WTC11 (cell line): ENCODE data around the gene RUNX2.

Experiments used
- TCF7 ChIP-seq: sonication (generic); formaldehyde crosslinking; IDR thresholded peaks from 2 replicates; pipeline ENCODE4 v1.8.0; 2022; ENCODE audit warnings: mild to moderate bottlenecking, low read depth, missing genetic modification reagents, moderate library complexity
- TEAD4 ChIP-seq: sonication (generic); formaldehyde crosslinking; IDR thresholded peaks from 2 replicates; pipeline ENCODE4 v1.8.0; 2022; ENCODE audit warnings: mild to moderate bottlenecking, missing genetic modification reagents
- ZNF121 ChIP-seq: sonication (generic); formaldehyde crosslinking; IDR thresholded peaks from 2 replicates; pipeline ENCODE4 v1.8.0; 2023; ENCODE audit warnings: missing genetic modification reagents
- TF ChIP-seq, protein P1 (sequence below): fragments of 200-600 bp; IDR thresholded peaks from 2 replicates; pipeline ENCODE4 v1.8.0; 2022; ENCODE audit warnings: antibody characterized with exemption
- TF ChIP-seq, protein P2 (sequence below): sonication (generic); formaldehyde crosslinking; IDR thresholded peaks from 2 replicates; pipeline ENCODE4 v1.8.1; 2022; ENCODE audit warnings: mild to moderate bottlenecking, missing genetic modification reagents, moderate library complexity, borderline replicate concordance
- TF ChIP-seq, protein P3 (sequence below): sonication (generic); formaldehyde crosslinking; IDR thresholded peaks from 2 replicates; pipeline ENCODE4 v1.8.0; 2023; ENCODE audit warnings: missing genetic modification reagents, mild to moderate bottlenecking, borderline replicate concordance
- TF ChIP-seq, protein P4 (sequence below): sonication (generic); formaldehyde crosslinking; conservative IDR thresholded peaks from 2 replicates; pipeline ENCODE4 v1.8.1; 2023; ENCODE audit warnings: mild to moderate bottlenecking, low read depth, missing genetic modification reagents, moderate library complexity
- TF ChIP-seq, protein P5 (sequence below): sonication (generic); formaldehyde crosslinking; IDR thresholded peaks from 2 replicates; pipeline ENCODE4 v1.8.0; 2022; ENCODE audit warnings: mild to moderate bottlenecking, missing genetic modification reagents

DNA sequence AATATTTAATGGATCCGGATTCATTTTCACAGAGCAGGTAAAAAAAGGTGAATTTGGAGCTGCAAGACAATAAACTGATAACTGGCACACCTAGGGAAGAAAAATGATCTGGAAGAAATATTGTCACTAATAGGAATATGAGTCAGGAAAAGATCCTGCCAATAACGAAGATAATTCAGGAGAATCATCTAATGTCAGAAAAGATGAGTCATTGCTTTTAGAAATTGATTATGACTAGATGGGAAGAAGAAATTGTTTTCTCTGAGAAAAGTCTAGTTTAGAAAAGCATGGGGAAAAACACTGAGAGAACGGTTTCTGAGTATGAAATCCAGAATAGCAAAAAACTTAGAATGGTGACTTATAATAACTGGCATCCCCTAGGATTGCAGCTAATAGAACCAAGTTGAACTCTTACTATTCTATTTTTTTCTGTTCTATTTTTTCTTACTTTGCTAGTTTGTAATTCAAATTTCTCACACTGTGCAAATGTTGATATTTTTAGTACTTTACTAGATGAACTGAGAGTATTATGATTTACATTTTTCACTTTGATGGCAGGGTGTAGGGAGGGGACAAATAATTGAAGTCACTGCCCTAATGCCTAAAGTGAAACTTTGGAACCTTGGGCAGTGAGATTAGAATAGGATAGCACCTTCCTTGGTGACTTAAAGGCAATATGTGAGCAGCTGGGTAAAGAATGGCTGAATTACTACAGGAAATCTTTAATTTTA is 87.8 kb downstream of the RUNX2 start:
- no peak for TF ChIP-seq TEAD4 (CRISPR knock-in tag)
- TF ChIP-seq, protein P1, sequence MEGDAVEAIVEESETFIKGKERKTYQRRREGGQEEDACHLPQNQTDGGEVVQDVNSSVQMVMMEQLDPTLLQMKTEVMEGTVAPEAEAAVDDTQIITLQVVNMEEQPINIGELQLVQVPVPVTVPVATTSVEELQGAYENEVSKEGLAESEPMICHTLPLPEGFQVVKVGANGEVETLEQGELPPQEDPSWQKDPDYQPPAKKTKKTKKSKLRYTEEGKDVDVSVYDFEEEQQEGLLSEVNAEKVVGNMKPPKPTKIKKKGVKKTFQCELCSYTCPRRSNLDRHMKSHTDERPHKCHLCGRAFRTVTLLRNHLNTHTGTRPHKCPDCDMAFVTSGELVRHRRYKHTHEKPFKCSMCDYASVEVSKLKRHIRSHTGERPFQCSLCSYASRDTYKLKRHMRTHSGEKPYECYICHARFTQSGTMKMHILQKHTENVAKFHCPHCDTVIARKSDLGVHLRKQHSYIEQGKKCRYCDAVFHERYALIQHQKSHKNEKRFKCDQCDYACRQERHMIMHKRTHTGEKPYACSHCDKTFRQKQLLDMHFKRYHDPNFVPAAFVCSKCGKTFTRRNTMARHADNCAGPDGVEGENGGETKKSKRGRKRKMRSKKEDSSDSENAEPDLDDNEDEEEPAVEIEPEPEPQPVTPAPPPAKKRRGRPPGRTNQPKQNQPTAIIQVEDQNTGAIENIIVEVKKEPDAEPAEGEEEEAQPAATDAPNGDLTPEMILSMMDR, result no peak
- TF ChIP-seq, protein P2, sequence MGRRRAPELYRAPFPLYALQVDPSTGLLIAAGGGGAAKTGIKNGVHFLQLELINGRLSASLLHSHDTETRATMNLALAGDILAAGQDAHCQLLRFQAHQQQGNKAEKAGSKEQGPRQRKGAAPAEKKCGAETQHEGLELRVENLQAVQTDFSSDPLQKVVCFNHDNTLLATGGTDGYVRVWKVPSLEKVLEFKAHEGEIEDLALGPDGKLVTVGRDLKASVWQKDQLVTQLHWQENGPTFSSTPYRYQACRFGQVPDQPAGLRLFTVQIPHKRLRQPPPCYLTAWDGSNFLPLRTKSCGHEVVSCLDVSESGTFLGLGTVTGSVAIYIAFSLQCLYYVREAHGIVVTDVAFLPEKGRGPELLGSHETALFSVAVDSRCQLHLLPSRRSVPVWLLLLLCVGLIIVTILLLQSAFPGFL, result no peak
- TF ChIP-seq, protein P3, sequence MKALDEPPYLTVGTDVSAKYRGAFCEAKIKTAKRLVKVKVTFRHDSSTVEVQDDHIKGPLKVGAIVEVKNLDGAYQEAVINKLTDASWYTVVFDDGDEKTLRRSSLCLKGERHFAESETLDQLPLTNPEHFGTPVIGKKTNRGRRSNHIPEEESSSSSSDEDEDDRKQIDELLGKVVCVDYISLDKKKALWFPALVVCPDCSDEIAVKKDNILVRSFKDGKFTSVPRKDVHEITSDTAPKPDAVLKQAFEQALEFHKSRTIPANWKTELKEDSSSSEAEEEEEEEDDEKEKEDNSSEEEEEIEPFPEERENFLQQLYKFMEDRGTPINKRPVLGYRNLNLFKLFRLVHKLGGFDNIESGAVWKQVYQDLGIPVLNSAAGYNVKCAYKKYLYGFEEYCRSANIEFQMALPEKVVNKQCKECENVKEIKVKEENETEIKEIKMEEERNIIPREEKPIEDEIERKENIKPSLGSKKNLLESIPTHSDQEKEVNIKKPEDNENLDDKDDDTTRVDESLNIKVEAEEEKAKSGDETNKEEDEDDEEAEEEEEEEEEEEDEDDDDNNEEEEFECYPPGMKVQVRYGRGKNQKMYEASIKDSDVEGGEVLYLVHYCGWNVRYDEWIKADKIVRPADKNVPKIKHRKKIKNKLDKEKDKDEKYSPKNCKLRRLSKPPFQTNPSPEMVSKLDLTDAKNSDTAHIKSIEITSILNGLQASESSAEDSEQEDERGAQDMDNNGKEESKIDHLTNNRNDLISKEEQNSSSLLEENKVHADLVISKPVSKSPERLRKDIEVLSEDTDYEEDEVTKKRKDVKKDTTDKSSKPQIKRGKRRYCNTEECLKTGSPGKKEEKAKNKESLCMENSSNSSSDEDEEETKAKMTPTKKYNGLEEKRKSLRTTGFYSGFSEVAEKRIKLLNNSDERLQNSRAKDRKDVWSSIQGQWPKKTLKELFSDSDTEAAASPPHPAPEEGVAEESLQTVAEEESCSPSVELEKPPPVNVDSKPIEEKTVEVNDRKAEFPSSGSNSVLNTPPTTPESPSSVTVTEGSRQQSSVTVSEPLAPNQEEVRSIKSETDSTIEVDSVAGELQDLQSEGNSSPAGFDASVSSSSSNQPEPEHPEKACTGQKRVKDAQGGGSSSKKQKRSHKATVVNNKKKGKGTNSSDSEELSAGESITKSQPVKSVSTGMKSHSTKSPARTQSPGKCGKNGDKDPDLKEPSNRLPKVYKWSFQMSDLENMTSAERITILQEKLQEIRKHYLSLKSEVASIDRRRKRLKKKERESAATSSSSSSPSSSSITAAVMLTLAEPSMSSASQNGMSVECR (CRISPR knock-in tag), result no peak
- TF ChIP-seq, protein P4, sequence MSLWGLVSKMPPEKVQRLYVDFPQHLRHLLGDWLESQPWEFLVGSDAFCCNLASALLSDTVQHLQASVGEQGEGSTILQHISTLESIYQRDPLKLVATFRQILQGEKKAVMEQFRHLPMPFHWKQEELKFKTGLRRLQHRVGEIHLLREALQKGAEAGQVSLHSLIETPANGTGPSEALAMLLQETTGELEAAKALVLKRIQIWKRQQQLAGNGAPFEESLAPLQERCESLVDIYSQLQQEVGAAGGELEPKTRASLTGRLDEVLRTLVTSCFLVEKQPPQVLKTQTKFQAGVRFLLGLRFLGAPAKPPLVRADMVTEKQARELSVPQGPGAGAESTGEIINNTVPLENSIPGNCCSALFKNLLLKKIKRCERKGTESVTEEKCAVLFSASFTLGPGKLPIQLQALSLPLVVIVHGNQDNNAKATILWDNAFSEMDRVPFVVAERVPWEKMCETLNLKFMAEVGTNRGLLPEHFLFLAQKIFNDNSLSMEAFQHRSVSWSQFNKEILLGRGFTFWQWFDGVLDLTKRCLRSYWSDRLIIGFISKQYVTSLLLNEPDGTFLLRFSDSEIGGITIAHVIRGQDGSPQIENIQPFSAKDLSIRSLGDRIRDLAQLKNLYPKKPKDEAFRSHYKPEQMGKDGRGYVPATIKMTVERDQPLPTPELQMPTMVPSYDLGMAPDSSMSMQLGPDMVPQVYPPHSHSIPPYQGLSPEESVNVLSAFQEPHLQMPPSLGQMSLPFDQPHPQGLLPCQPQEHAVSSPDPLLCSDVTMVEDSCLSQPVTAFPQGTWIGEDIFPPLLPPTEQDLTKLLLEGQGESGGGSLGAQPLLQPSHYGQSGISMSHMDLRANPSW (CRISPR knock-in tag), result no peak
- no peak for TF ChIP-seq TCF7
- TF ChIP-seq ZNF121, result no peak
- TF ChIP-seq, protein P5, sequence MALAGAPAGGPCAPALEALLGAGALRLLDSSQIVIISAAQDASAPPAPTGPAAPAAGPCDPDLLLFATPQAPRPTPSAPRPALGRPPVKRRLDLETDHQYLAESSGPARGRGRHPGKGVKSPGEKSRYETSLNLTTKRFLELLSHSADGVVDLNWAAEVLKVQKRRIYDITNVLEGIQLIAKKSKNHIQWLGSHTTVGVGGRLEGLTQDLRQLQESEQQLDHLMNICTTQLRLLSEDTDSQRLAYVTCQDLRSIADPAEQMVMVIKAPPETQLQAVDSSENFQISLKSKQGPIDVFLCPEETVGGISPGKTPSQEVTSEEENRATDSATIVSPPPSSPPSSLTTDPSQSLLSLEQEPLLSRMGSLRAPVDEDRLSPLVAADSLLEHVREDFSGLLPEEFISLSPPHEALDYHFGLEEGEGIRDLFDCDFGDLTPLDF (CRISPR knock-in tag), result no peak
